CD4-positive, alpha-beta memory T cell (primary cell): ENCODE measurements around the gene DDX42. TPM values are rescaled to one million over a fixed set of nuclear protein-coding genes. Genes with fewer than 3 reads are reported as not detected.

Experiments
- CTCF ChIA-PET: fragments of 350-600 bp; sonication (Branson Sonifier 250); formaldehyde crosslinking; loops from one replicate; lab custom pipeline; 2021; ENCODE audit warnings: inconsistent platforms; ENCODE audit not compliant: partially characterized antibody; lab: Charles Lee
- POLR2A ChIA-PET: fragments of 350-600 bp; sonication (Branson Sonifier 250); formaldehyde crosslinking; loops from one replicate; lab custom pipeline; 2021; ENCODE audit not compliant: partially characterized antibody; lab: Charles Lee
- DNase-seq, 5 donors: peaks; one replicate each; pipeline versions ENCODE4 v3.0.0 to v3.0.0-alpha.2; 2020 to 2022; ENCODE audit warnings: mixed read lengths in 1 of 5
- H3K27ac ChIP-seq: one replicate; pipeline ENCODE4 v1.7.0; 2013; ENCODE audit warnings: low read depth, low read length
- H3K27me3 ChIP-seq: 2 replicates; pipeline ENCODE4 v1.7.0; 2013; ENCODE audit warnings: mild to moderate bottlenecking, low read length, moderate library complexity; ENCODE audit not compliant: insufficient read depth
- H3K36me3 ChIP-seq: 2 replicates; pipeline ENCODE4 v1.7.0; 2013; ENCODE audit warnings: mild to moderate bottlenecking, low read length, moderate library complexity; ENCODE audit not compliant: insufficient read depth
- H3K4me1 ChIP-seq: 2 replicates; pipeline ENCODE4 v1.7.0; 2013; ENCODE audit warnings: mild to moderate bottlenecking, low read length, moderate library complexity; ENCODE audit not compliant: insufficient read depth
- H3K4me3 ChIP-seq, 2 donors: one replicate each; pipeline ENCODE4 v1.7.0; 2013; ENCODE audit warnings: low read length in 2 of 2, mild to moderate bottlenecking in 1 of 2
- H3K9me3 ChIP-seq, 2 donors: one replicate each; pipeline ENCODE4 v1.7.0; 2013; ENCODE audit warnings: low read length in 2 of 2, control low read depth in 1 of 2; ENCODE audit not compliant: control insufficient read depth in 1 of 2
- H3K27ac Mint-ChIP-seq, 7 donors: one replicate each; pipeline ENCODE4 v1.8.0; 2020 to 2021; ENCODE audit warnings: mixed read lengths in 7 of 7, mild to moderate bottlenecking in 6 of 7, inconsistent platforms in 3 of 7, moderate library complexity in 3 of 7
- H3K27me3 Mint-ChIP-seq, 2 donors: one replicate each; pipeline ENCODE4 v1.8.0; 2020 to 2021; ENCODE audit warnings: mixed read lengths in 2 of 2
- H3K36me3 Mint-ChIP-seq, 2 donors: one replicate each; pipeline ENCODE4 v1.8.0; 2020 to 2021; ENCODE audit warnings: mixed read lengths in 2 of 2, inconsistent platforms in 1 of 2, mild to moderate bottlenecking in 1 of 2
- H3K4me1 Mint-ChIP-seq, 4 donors: one replicate each; pipeline ENCODE4 v1.8.0; 2020 to 2021; ENCODE audit warnings: mixed read lengths in 4 of 4, mild to moderate bottlenecking in 1 of 4
- H3K4me3 Mint-ChIP-seq, 8 donors: one replicate each; pipeline ENCODE4 v1.8.0; 2020 to 2021; ENCODE audit warnings: mixed read lengths in 8 of 8, mild to moderate bottlenecking in 7 of 8, moderate library complexity in 6 of 8, inconsistent platforms in 3 of 8
- H3K9me3 Mint-ChIP-seq, 8 donors: one replicate each; pipeline ENCODE4 v1.8.0; 2020 to 2021; ENCODE audit warnings: mixed read lengths in 8 of 8, mild to moderate bottlenecking in 5 of 8, inconsistent platforms in 3 of 8, moderate library complexity in 1 of 8
- intact Hi-C: fragments of 100-400 bp; cut with micrococcal nuclease; formaldehyde crosslinking; loops from one replicate; pipeline ENCODE4 v1.15.1; 2023
- polyA plus RNA-seq, 2 donors: library from polyadenylated mRNA; unstranded; fragments of 300-500 nt; fragmentation: Illumina TruSeq; gene quantifications; one replicate each; pipeline ENCODE4 v1.2.3, GENCODE V29; 2021
- total RNA-seq, 2 experiments: library from RNA; stranded (reverse); gene quantifications; one replicate each; pipeline ENCODE4 v1.2.3, GENCODE V29; 2021

DDX42 gene
- total and polyA plus RNA-seq, 4 experiments from 2014 or later = 6.9 to 183 (median 96.2) TPM

GRCh38 chr17:63830904-63831491 lies 57.0 kb downstream of the DDX42 start:
- Mint-ChIP-seq H3K36me3 (peaks cover 47 to 93% of the 10 kb centered on the region in 2 donors), H3K27me3 (no peaks in the 10 kb centered on the region), H3K4me1 (peaks cover 47 to 86% (median 69%) of the 10 kb centered on the region in 4 donors), H3K9me3 (peaks cover 0 to 3% (median 0%) of the 10 kb centered on the region in 8 donors), H3K4me3 (peak overlapping the region in 6 of 8 donors; percentile 44 to 76 (median 62)), H3K27ac (peak overlapping the region; percentile 59 to 95 (median 80))
- intact Hi-C loops = no loop called here
- Histone ChIP-seq H3K27ac (peak overlapping the region; percentile 4), H3K27me3 (no peaks in the 10 kb centered on the region), H3K4me1 (peaks cover 68% of the 10 kb centered on the region), H3K36me3 (peaks cover 69% of the 10 kb centered on the region), H3K9me3 (no peaks in the 10 kb centered on the region), H3K4me3 (no peak overlapping the region)
- no peak for DNase-seq
- ChIA-PET CTCF (interaction anchor here (0.6 to 5.3 kb wide), 4 partner anchors 9 to 71 kb away, joined by 3 to 37 read pairs (median 12); partner anchors contain the start of genes CCDC47 and DDX42), POLR2A (interaction anchor here (0.9 to 12.7 kb wide), 7 partner anchors 9 to 135 kb away, joined by 4 to 129 read pairs (median 6); partner anchors contain the start of genes CCDC47, DDX42 and SMARCD2)

- Mint-ChIP-seq H3K27ac (peak overlapping the region; percentile 55 to 90 (median 70)), H3K4me3 (peak overlapping the region; percentile 17 to 71 (median 42)), H3K4me1 (peaks cover 44 to 81% (median 65%) of the 10 kb centered on the region in 4 donors), H3K9me3 (peaks cover 0 to 3% (median 0%) of the 10 kb centered on the region in 8 donors), H3K36me3 (peaks cover 47 to 91% of the 10 kb centered on the region in 2 donors), H3K27me3 (no peaks in the 10 kb centered on the region)
- POLR2A ChIA-PET = interaction anchor here (0.9 to 12.7 kb wide), 7 partner anchors 8 to 315 kb away, joined by 4 to 129 read pairs (median 6); partner anchors contain the start of genes CCDC47, DDX42 and SMARCD2
- Histone ChIP-seq H3K36me3 (peaks cover 73% of the 10 kb centered on the region), H3K27ac (peak overlapping the region; percentile 4), H3K27me3 (no peaks in the 10 kb centered on the region), H3K4me3 (no peak overlapping the region), H3K4me1 (peaks cover 63% of the 10 kb centered on the region), H3K9me3 (no peaks in the 10 kb centered on the region)
- DNase-seq = no peak
- CTCF ChIA-PET = interaction anchor here (0.6 to 5.3 kb wide), 4 partner anchors 8 to 71 kb away, joined by 3 to 37 read pairs (median 12); partner anchors contain the start of genes CCDC47 and DDX42
- intact Hi-C loops = no loop called here
These were observed 57.5 kb downstream of the DDX42 start for GRCh38 chr17:63831505-63831904.

GRCh38 chr17:63832014-63832413 lies 58.0 kb downstream of the DDX42 start:
- H3K36me3 Mint-ChIP-seq = peaks cover 47 to 91% of the 10 kb centered on the region in 2 donors
- ChIA-PET CTCF (interaction anchor here (1.2 to 5.3 kb wide), 3 partner anchors 8 to 59 kb away, joined by 4 to 37 read pairs (median 21); partner anchors contain the start of genes CCDC47 and DDX42), POLR2A (interaction anchor here (0.9 to 12.7 kb wide), 5 partner anchors 7 to 314 kb away, joined by 4 to 129 read pairs (median 93); partner anchors contain the start of genes CCDC47, DDX42 and SMARCD2)
- H3K4me3 Mint-ChIP-seq = peak overlapping the region in 7 of 8 donors; percentile 21 to 71 (median 36)
- Histone ChIP-seq H3K4me1 (peaks cover 63% of the 10 kb centered on the region), H3K36me3 (peaks cover 78% of the 10 kb centered on the region), H3K27me3 (no peaks in the 10 kb centered on the region), H3K4me3 (no peak overlapping the region), H3K27ac (peak overlapping the region; percentile 4), H3K9me3 (no peaks in the 10 kb centered on the region)
- H3K4me1 Mint-ChIP-seq = peaks cover 43 to 76% (median 60%) of the 10 kb centered on the region in 4 donors
- no peak for DNase-seq
- no peaks in the 10 kb centered on the region for H3K27me3 Mint-ChIP-seq
- peak overlapping the region; percentile 55 to 84 (median 72) for H3K27ac Mint-ChIP-seq
- peaks cover 0 to 3% (median 0%) of the 10 kb centered on the region in 8 donors for H3K9me3 Mint-ChIP-seq
- intact Hi-C loops = no loop called here

GRCh38 chr17:63832455-63832854 lies 58.5 kb downstream of the DDX42 start:
- Histone ChIP-seq H3K27me3 (no peaks in the 10 kb centered on the region), H3K4me3 (no peak overlapping the region), H3K4me1 (peaks cover 68% of the 10 kb centered on the region), H3K9me3 (no peaks in the 10 kb centered on the region), H3K27ac (no peak overlapping the region), H3K36me3 (peaks cover 79% of the 10 kb centered on the region)
- intact Hi-C loops = no loop called here
- Mint-ChIP-seq H3K36me3 (peaks cover 42 to 88% of the 10 kb centered on the region in 2 donors), H3K27me3 (no peaks in the 10 kb centered on the region), H3K9me3 (no peaks in the 10 kb centered on the region), H3K27ac (peak overlapping the region in 6 of 7 donors; percentile 55 to 84 (median 70)), H3K4me1 (peaks cover 43 to 72% (median 58%) of the 10 kb centered on the region in 4 donors), H3K4me3 (peak overlapping the region in 3 of 8 donors; percentile 3 to 26 (median 21))
- no peak for DNase-seq
- ChIA-PET POLR2A (interaction anchor here (0.5 to 12.7 kb wide), 6 partner anchors 7 to 314 kb away, joined by 4 to 129 read pairs (median 50); partner anchors contain the start of gene SMARCD2), CTCF (interaction anchor here (1.1 to 5.3 kb wide), 4 partner anchors 7 to 33 kb away, joined by 3 to 37 read pairs (median 12); no protein-coding TSS in a partner anchor)

- Mint-ChIP-seq H3K4me1 (peaks cover 41 to 71% (median 54%) of the 10 kb centered on the region in 4 donors), H3K27me3 (no peaks in the 10 kb centered on the region), H3K9me3 (no peaks in the 10 kb centered on the region), H3K4me3 (no peak overlapping the region), H3K27ac (peak overlapping the region in 1 of 7 donors; percentile 55), H3K36me3 (peaks cover 42 to 83% of the 10 kb centered on the region in 2 donors)
- no peak overlapping the region for H3K27ac ChIP-seq
- intact Hi-C loops = no loop called here
- DNase-seq = no peak
- POLR2A ChIA-PET = interaction anchor here (0.5 to 12.7 kb wide), 6 partner anchors 9 to 158 kb away, joined by 3 to 129 read pairs (median 6); partner anchors contain the start of genes CCDC47, DDX42 and SMARCD2
- no peak overlapping the region for H3K4me3 ChIP-seq
- no peaks in the 10 kb centered on the region for H3K9me3 ChIP-seq
- H3K4me1 ChIP-seq = peaks cover 69% of the 10 kb centered on the region
- H3K36me3 ChIP-seq = peaks cover 79% of the 10 kb centered on the region
- no peaks in the 10 kb centered on the region for H3K27me3 ChIP-seq
- CTCF ChIA-PET = interaction anchor here (0.7 to 4.4 kb wide), 7 partner anchors 7 to 136 kb away, joined by 3 to 21 read pairs (median 4); no protein-coding TSS in a partner anchor
These were observed 59.2 kb downstream of the DDX42 start for GRCh38 chr17:63833026-63833740.

- POLR2A ChIA-PET = interaction anchor here (0.7 to 12.7 kb wide), 8 partner anchors 8 to 159 kb away, joined by 3 to 129 read pairs (median 6); partner anchors contain the start of genes CCDC47, DDX42 and SMARCD2
- intact Hi-C loops = no loop called here
- Histone ChIP-seq H3K4me3 (no peak overlapping the region), H3K27ac (no peak overlapping the region), H3K9me3 (no peaks in the 10 kb centered on the region), H3K27me3 (no peaks in the 10 kb centered on the region), H3K36me3 (peaks cover 78% of the 10 kb centered on the region), H3K4me1 (peaks cover 69% of the 10 kb centered on the region)
- Mint-ChIP-seq H3K27me3 (no peaks in the 10 kb centered on the region), H3K27ac (peak overlapping the region in 2 of 7 donors; percentile 13 to 35), H3K36me3 (peaks cover 42 to 77% of the 10 kb centered on the region in 2 donors), H3K4me3 (no peak overlapping the region), H3K9me3 (no peaks in the 10 kb centered on the region), H3K4me1 (peaks cover 36 to 71% (median 51%) of the 10 kb centered on the region in 4 donors)
- DNase-seq = no peak
- CTCF ChIA-PET = interaction anchor here (0.7 to 3.0 kb wide), 13 partner anchors 7 to 408 kb away, joined by 3 to 12 read pairs (median 4); no protein-coding TSS in a partner anchor
These were observed 59.9 kb downstream of the DDX42 start for GRCh38 chr17:63833741-63834373.
